Measurements from ENCODE around the gene LAMA3.

DNA sequence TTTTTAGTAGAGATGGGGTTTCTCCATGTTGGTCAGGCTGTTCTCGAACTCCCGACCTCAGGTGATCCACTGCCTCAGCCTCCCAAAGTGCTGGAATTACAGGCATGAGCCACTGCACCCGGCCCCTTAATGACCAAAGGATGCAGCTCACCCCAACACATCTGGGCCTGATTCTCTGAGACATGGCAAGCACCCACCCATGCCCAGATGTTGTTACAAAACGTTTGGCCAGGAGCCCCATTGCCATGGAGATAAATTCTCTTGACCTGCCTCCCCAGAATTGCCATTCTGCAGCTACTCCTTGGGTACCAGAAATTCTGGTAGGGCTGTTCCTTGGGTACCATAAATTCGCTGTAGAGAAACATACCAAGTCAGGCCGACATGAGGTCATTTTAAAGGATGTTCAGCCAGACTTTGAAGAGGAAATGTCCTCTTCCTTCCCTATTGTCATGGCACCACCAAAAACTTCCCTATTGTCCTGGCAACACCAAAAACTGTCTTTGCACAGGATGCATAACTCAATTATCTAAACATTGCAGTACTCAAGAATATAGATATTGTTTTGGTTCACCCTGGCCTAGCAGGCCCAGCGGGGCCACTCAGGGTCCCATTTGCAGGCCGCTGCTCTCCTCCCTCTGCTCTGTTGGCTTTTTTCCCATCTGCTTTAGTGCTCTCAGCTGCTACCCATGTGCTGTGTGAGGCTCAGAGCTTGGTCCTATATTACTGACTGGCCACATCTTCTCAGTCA lies 164.4 kb downstream of the LAMA3 start:
- TF ChIP-seq, protein P1, sequence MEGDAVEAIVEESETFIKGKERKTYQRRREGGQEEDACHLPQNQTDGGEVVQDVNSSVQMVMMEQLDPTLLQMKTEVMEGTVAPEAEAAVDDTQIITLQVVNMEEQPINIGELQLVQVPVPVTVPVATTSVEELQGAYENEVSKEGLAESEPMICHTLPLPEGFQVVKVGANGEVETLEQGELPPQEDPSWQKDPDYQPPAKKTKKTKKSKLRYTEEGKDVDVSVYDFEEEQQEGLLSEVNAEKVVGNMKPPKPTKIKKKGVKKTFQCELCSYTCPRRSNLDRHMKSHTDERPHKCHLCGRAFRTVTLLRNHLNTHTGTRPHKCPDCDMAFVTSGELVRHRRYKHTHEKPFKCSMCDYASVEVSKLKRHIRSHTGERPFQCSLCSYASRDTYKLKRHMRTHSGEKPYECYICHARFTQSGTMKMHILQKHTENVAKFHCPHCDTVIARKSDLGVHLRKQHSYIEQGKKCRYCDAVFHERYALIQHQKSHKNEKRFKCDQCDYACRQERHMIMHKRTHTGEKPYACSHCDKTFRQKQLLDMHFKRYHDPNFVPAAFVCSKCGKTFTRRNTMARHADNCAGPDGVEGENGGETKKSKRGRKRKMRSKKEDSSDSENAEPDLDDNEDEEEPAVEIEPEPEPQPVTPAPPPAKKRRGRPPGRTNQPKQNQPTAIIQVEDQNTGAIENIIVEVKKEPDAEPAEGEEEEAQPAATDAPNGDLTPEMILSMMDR (IDR thresholded peaks at IDR 0.05; ENCODE audit: low read depth, low read length, missing input control), result no peak
- TF ChIP-seq, protein P2, sequence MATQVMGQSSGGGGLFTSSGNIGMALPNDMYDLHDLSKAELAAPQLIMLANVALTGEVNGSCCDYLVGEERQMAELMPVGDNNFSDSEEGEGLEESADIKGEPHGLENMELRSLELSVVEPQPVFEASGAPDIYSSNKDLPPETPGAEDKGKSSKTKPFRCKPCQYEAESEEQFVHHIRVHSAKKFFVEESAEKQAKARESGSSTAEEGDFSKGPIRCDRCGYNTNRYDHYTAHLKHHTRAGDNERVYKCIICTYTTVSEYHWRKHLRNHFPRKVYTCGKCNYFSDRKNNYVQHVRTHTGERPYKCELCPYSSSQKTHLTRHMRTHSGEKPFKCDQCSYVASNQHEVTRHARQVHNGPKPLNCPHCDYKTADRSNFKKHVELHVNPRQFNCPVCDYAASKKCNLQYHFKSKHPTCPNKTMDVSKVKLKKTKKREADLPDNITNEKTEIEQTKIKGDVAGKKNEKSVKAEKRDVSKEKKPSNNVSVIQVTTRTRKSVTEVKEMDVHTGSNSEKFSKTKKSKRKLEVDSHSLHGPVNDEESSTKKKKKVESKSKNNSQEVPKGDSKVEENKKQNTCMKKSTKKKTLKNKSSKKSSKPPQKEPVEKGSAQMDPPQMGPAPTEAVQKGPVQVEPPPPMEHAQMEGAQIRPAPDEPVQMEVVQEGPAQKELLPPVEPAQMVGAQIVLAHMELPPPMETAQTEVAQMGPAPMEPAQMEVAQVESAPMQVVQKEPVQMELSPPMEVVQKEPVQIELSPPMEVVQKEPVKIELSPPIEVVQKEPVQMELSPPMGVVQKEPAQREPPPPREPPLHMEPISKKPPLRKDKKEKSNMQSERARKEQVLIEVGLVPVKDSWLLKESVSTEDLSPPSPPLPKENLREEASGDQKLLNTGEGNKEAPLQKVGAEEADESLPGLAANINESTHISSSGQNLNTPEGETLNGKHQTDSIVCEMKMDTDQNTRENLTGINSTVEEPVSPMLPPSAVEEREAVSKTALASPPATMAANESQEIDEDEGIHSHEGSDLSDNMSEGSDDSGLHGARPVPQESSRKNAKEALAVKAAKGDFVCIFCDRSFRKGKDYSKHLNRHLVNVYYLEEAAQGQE (IDR thresholded peaks at IDR 0.05), result no peak
- no peak for TF ChIP-seq YY1 (IDR thresholded peaks at IDR 0.05)
